H1 (cell line): ENCODE data around the gene FHIT. TPM values are rescaled to one million over a fixed set of nuclear protein-coding genes. Genes with fewer than 3 reads are reported as not detected.

Source experiments
- CTCF ChIA-PET: fragments of 300-600 bp; sonication (Branson Sonifier 250); formaldehyde crosslinking; loops from one replicate; lab custom pipeline; 2021; ENCODE audit not compliant: partially characterized antibody; lab: Charles Lee
- POLR2A ChIA-PET: fragments of 300-600 bp; sonication (Branson Sonifier 250); formaldehyde crosslinking; loops from one replicate; lab custom pipeline; 2021; ENCODE audit warnings: inconsistent platforms; ENCODE audit not compliant: partially characterized antibody; lab: Charles Lee
- DNase-seq, 2 experiments: peaks; one replicate each; pipeline versions ENCODE4 v3.0.0 to v3.0.0-alpha.2; 2010 to 2022; ENCODE audit warnings: low spot score in 2 of 2, low read depth in 1 of 2, mixed read lengths in 1 of 2
- FAIRE-seq: peaks from 2 replicates; lab custom pipeline; 2011; peaks lifted over from hg19 to GRCh38; lab: Jason Lieb, UNC
- H2AFZ ChIP-seq: 2 replicates; pipeline ENCODE4 v1.8.1; 2012; ENCODE audit warnings: low read length, inconsistent platforms
- H2AK5ac ChIP-seq: 2 replicates; pipeline ENCODE4 v1.6.1; 2013; ENCODE audit warnings: low read depth, low read length
- H2BK120ac ChIP-seq: replicated peaks from 2 replicates; pipeline ENCODE3; 2013; ENCODE audit warnings: low read depth, low read length, inconsistent platforms
- H2BK12ac ChIP-seq: 2 replicates; pipeline ENCODE4 v1.6.1; 2013; ENCODE audit warnings: low read depth, low read length
- H2BK15ac ChIP-seq: 2 replicates; pipeline ENCODE4 v1.6.1; 2013; ENCODE audit warnings: low read length
- H2BK20ac ChIP-seq: 2 replicates; pipeline ENCODE4 v1.6.1; 2013; ENCODE audit warnings: low read length
- H2BK5ac ChIP-seq: 2 replicates; pipeline ENCODE4 v1.6.1; 2013; ENCODE audit warnings: low read depth, low read length
- H3K14ac ChIP-seq: 2 replicates; pipeline ENCODE4 v1.6.1; 2013; ENCODE audit warnings: inconsistent platforms; ENCODE audit not compliant: insufficient read length
- H3K18ac ChIP-seq: 2 replicates; pipeline ENCODE4 v1.6.1; 2013; ENCODE audit warnings: low read length; ENCODE audit errors: extremely low read depth
- H3K23ac ChIP-seq: 2 replicates; pipeline ENCODE4 v1.6.1; 2013; ENCODE audit warnings: inconsistent platforms; ENCODE audit not compliant: insufficient read length
- H3K23me2 ChIP-seq: 2 replicates; pipeline ENCODE4 v1.6.1; 2013; ENCODE audit warnings: low read depth, low read length
- H3K27ac ChIP-seq: 2 replicates; pipeline ENCODE4 v1.6.1; 2011; ENCODE audit warnings: low read depth, low read length, inconsistent platforms
- H3K27me3 ChIP-seq, 4 experiments: replicated peaks in 1 of 4; 1 replicate in 1 of 4; 2 replicates in 3 of 4; pipeline versions ENCODE4 v1.6.1 to v1.8.1; 2011 to 2013; ENCODE audit warnings: low read length in 3 of 4, mild to moderate bottlenecking in 3 of 4, inconsistent platforms in 2 of 4, mixed read lengths in 2 of 4, moderate library complexity in 1 of 4; ENCODE audit not compliant: control insufficient read depth in 3 of 4, insufficient read depth in 3 of 4; ENCODE audit errors: extremely low read depth in 1 of 4
- H3K36me3 ChIP-seq, 4 experiments: 2 replicates each; pipeline versions ENCODE4 v1.6.1 to v1.8.1; 2011 to 2013; ENCODE audit warnings: mild to moderate bottlenecking in 4 of 4, low read length in 3 of 4, moderate library complexity in 2 of 4, control low read depth in 1 of 4, inconsistent platforms in 1 of 4; ENCODE audit not compliant: insufficient read depth in 4 of 4, control insufficient read depth in 2 of 4
- H3K4ac ChIP-seq: replicated peaks from 2 replicates; pipeline ENCODE3; 2013; ENCODE audit warnings: low read length, low read depth, mixed read lengths, inconsistent platforms; ENCODE audit not compliant: insufficient read length
- H3K4me1 ChIP-seq, 4 experiments: replicated peaks in 1 of 4; 1 replicate in 1 of 4; 2 replicates in 3 of 4; pipeline versions ENCODE4 v1.6.1 to v1.8.1; 2011 to 2013; ENCODE audit warnings: low read length in 3 of 4, inconsistent platforms in 2 of 4, mixed read lengths in 1 of 4; ENCODE audit not compliant: insufficient read depth in 4 of 4, control insufficient read depth in 3 of 4
- H3K4me2 ChIP-seq, 2 experiments: 2 replicates each; pipeline versions ENCODE4 v1.6.1 to v1.8.1; 2011 to 2013; ENCODE audit warnings: low read depth in 2 of 2, low read length in 2 of 2, control low read depth in 1 of 2, inconsistent platforms in 1 of 2, mild to moderate bottlenecking in 1 of 2; ENCODE audit not compliant: insufficient read depth in 1 of 2
- H3K4me3 ChIP-seq, 4 experiments: fragments of 200-600, 300-600 bp in 1 of 4; sonication (generic), shearing (Covaris generic), sonication (Bioruptor Twin) in 1 of 4; 2 replicates each; pipeline versions ENCODE4 v1.5.1 to v1.8.1; 2011 to 2016; ENCODE audit warnings: low read length in 4 of 4, low read depth in 3 of 4, control low read depth in 2 of 4, inconsistent platforms in 2 of 4, mild to moderate bottlenecking in 2 of 4, mixed read lengths in 1 of 4, moderate library complexity in 1 of 4; ENCODE audit not compliant: insufficient read depth in 2 of 4; ENCODE audit errors: extremely low read depth in 1 of 4
- H3K56ac ChIP-seq: replicated peaks from 2 replicates; pipeline ENCODE3; 2013; ENCODE audit warnings: low read depth, mild to moderate bottlenecking, mixed read lengths, low read length, inconsistent platforms; ENCODE audit not compliant: insufficient read length
- H3K79me1 ChIP-seq: 2 replicates; pipeline ENCODE4 v1.6.1; 2013; ENCODE audit warnings: low read depth, low read length, control low read depth
- H3K79me2 ChIP-seq, 2 experiments: 2 replicates each; pipeline versions ENCODE4 v1.6.1 to v1.8.1; 2012 to 2013; ENCODE audit warnings: low read length in 2 of 2, mild to moderate bottlenecking in 2 of 2, inconsistent platforms in 1 of 2; ENCODE audit not compliant: insufficient read depth in 2 of 2, control insufficient read depth in 1 of 2
- H3K9ac ChIP-seq, 4 experiments: replicated peaks in 1 of 4; 1 replicate in 1 of 4; 2 replicates in 3 of 4; pipeline versions ENCODE4 v1.6.1 to v1.8.1; 2011 to 2013; ENCODE audit warnings: low read depth in 3 of 4, low read length in 3 of 4, control low read depth in 2 of 4, mild to moderate bottlenecking in 2 of 4, moderate library complexity in 2 of 4, inconsistent platforms in 1 of 4; ENCODE audit errors: extremely low read depth in 1 of 4
- H3K9me3 ChIP-seq, 2 experiments: 2 replicates each; pipeline versions ENCODE4 v1.6.1 to v1.8.1; 2012 to 2013; ENCODE audit warnings: mild to moderate bottlenecking in 2 of 2, moderate library complexity in 2 of 2, control low read depth in 1 of 2, inconsistent platforms in 1 of 2, low read depth in 1 of 2, low read length in 1 of 2, mixed read lengths in 1 of 2; ENCODE audit not compliant: insufficient read depth in 2 of 2
- H4K20me1 ChIP-seq, 2 experiments: replicated peaks in 1 of 2; 2 replicates each; pipeline versions ENCODE3 to v1.8.1; 2011 to 2013; ENCODE audit warnings: inconsistent platforms in 2 of 2, low read length in 2 of 2, mild to moderate bottlenecking in 1 of 2; ENCODE audit not compliant: insufficient read depth in 2 of 2, control insufficient read depth in 1 of 2
- H4K5ac ChIP-seq: 2 replicates; pipeline ENCODE4 v1.6.1; 2013; ENCODE audit warnings: low read length, low read depth, mixed read lengths, inconsistent platforms; ENCODE audit not compliant: insufficient read length
- H4K8ac ChIP-seq: 2 replicates; pipeline ENCODE4 v1.8.0; 2013; ENCODE audit warnings: mild to moderate bottlenecking, moderate library complexity, low read length, inconsistent platforms; ENCODE audit not compliant: insufficient read depth; ENCODE audit errors: extremely low read depth
- H4K91ac ChIP-seq: replicated peaks from 2 replicates; pipeline ENCODE3; 2013; ENCODE audit warnings: low read length, mixed read lengths, inconsistent platforms; ENCODE audit not compliant: insufficient read length
- ASH2L ChIP-seq: fragments of 200-600, 300-600 bp; sonication (generic); IDR thresholded peaks from one replicate; pipeline ENCODE4 v1.7.1; 2017; ENCODE audit warnings: low read length
- CBX8 ChIP-seq: fragments of 300-800, 300-1000 bp; sonication (generic); IDR thresholded peaks from 2 replicates; pipeline ENCODE4 v1.7.1; 2016; ENCODE audit warnings: low read depth, low read length, borderline replicate concordance
- EP300 ChIP-seq, 2 experiments: IDR thresholded peaks; 1 replicate in 1 of 2; 2 replicates in 1 of 2; pipeline ENCODE4 v1.6.1; 2011 to 2012; ENCODE audit warnings: low read depth in 2 of 2, low read length in 2 of 2, mild to moderate bottlenecking in 2 of 2, borderline replicate concordance in 1 of 2, inconsistent platforms in 1 of 2, moderate library complexity in 1 of 2
- GABPA ChIP-seq: IDR thresholded peaks from 2 replicates; pipeline ENCODE4 v1.6.1; 2011; ENCODE audit warnings: mild to moderate bottlenecking, low read length, moderate library complexity, borderline replicate concordance; ENCODE audit not compliant: insufficient read depth
- HDAC6 ChIP-seq: IDR thresholded peaks from one replicate; pipeline ENCODE4 v1.7.1; 2012; ENCODE audit warnings: low read depth, mild to moderate bottlenecking, inconsistent platforms, low read length, moderate library complexity
- KDM4A ChIP-seq: IDR thresholded peaks from one replicate; pipeline ENCODE4 v1.7.1; 2012; ENCODE audit warnings: low read depth, mild to moderate bottlenecking, moderate library complexity, low read length, inconsistent platforms; ENCODE audit not compliant: severe bottlenecking
- MAX ChIP-seq: IDR thresholded peaks from 2 replicates; pipeline ENCODE4 v1.6.1; 2012; ENCODE audit warnings: inconsistent platforms
- PHF8 ChIP-seq: fragments of 200-600 bp; sonication (generic); conservative IDR thresholded peaks from 2 replicates; pipeline ENCODE4 v1.7.1; 2012; ENCODE audit warnings: low read depth, mild to moderate bottlenecking, inconsistent platforms, low read length, moderate library complexity
- TAF1 ChIP-seq: IDR thresholded peaks from 2 replicates; pipeline ENCODE4 v1.6.1; 2011; ENCODE audit warnings: mild to moderate bottlenecking, low read depth, low read length
- WGBS, 2 experiments: shearing (Covaris generic) in 1 of 2; methylation state at CpG; one replicate each; pipeline versions ENCODE4 v1.1.6 to v1.1.7; 2013 to 2015; ENCODE audit warnings: low lambda C conversion rate in 2 of 2, mixed read lengths in 2 of 2, inconsistent platforms in 1 of 2, low coverage in 1 of 2, missing lambda C conversion rate in 1 of 2; ENCODE audit not compliant: insufficient replicate concordance in 2 of 2, insufficient coverage in 1 of 2, insufficient read length in 1 of 2; ENCODE audit errors: extremely low coverage in 1 of 2, missing lambda C conversion rate in 1 of 2; 5-methylcytosine and 5-hydroxymethylcytosine counted together
- polyA plus RNA-seq, 7 experiments: library from polyadenylated mRNA; depleted of rRNA in 3 of 7; stranded (reverse) in 5 of 7; unstranded in 2 of 7; fragments of >200 nt in 5 of 7; fragments of 200-250 nt in 2 of 7; gene quantifications; 1 replicate in 5 of 7; 2 replicates in 1 of 7; 4 replicates in 1 of 7; pipeline versions ENCODE4 v1.2.1 to v1.2.3, GENCODE V29; 2011 to 2013; ENCODE audit warnings: missing spikeins in 2 of 7, mixed read lengths in 2 of 7
- total RNA-seq: library from RNA; stranded (reverse); fragmentation: NEBNext Ultra II Directional; extraction: Animal tissue kit (Norgen Biotek cat#: 25700); gene quantifications from 2 replicates; pipeline ENCODE4 v1.2.1, GENCODE V29; 2021

The FHIT gene
- total and polyA plus RNA-seq, 2 of the 8 experiments (the other 6 are each of a cell fraction or from before 2014, with no cell fraction given): 1.2 to 3.2 TPM

GRCh38 chr3:60746695-60747416 lies 504.4 kb downstream of the FHIT start:
- H3K4ac ChIP-seq: no peak overlapping the region
- FAIRE-seq: no peak
- no peak overlapping the region for H3K4me2 ChIP-seq
- H3K56ac ChIP-seq: no peak overlapping the region
- TF ChIP-seq CBX8 (no peak), MAX (no peak), GABPA (no peak), HDAC6 (no peak), ASH2L (no peak), TAF1 (no peak), EP300 (IDR thresholded peaks at IDR 0.05; ENCODE audit: borderline replicate concordance in 1 of 2, low read depth in 2 of 2, low read length in 2 of 2) (no peak), KDM4A (no peak), PHF8 (no peak)
- DNase-seq: no peak
- H2BK12ac ChIP-seq: no peak overlapping the region; the same call in 1 of the 2 replicates
- CTCF ChIA-PET: interaction anchor here (0.5 to 2.3 kb wide), 4 partner anchors 9 to 923 kb away, joined by 3 to 6 read pairs (median 4); no protein-coding TSS in a partner anchor
- no peaks in the 10 kb centered on the region for H3K79me2 ChIP-seq
- H3K18ac ChIP-seq: no peak overlapping the region
- no peak overlapping the region for H3K27ac ChIP-seq
- no peak overlapping the region for H2AK5ac ChIP-seq
- H4K20me1 ChIP-seq: no peaks in the 10 kb centered on the region
- H4K8ac ChIP-seq: no peak overlapping the region
- no peak overlapping the region for H2BK20ac ChIP-seq
- peaks cover 0 to 10% (median 2%) of the 10 kb centered on the region in 4 experiments; a peak in 3 of 8 replicates for H3K36me3 ChIP-seq
- 87% methylated on average over 3 of the region's 3 CpGs; no CpG with 5 or more reads in 1 of the 2 experiments for WGBS, 2 experiments
- H3K4me1 ChIP-seq: peaks cover 0 to 12% (median 9%) of the 10 kb centered on the region in 4 experiments; a peak in 4 of 7 replicates
- no peak overlapping the region for H3K9ac ChIP-seq
- H2AFZ ChIP-seq: no peak overlapping the region
- no peaks in the 10 kb centered on the region for H3K23me2 ChIP-seq
- H3K23ac ChIP-seq: no peak overlapping the region
- no peaks in the 10 kb centered on the region for H3K27me3 ChIP-seq
- POLR2A ChIA-PET: no interaction called here
- no peak overlapping the region for H2BK5ac ChIP-seq
- no peak overlapping the region for H3K14ac ChIP-seq
- H3K9me3 ChIP-seq: peaks cover 18 to 22% of the 10 kb centered on the region in 2 experiments
- no peak overlapping the region for H2BK15ac ChIP-seq
- no peak overlapping the region for H4K5ac ChIP-seq
- no peaks in the 10 kb centered on the region for H3K79me1 ChIP-seq
- H2BK120ac ChIP-seq: no peak overlapping the region
- no peak overlapping the region for H3K4me3 ChIP-seq
- H4K91ac ChIP-seq: no peak overlapping the region
